A673 (cell line): ENCODE results near the gene LARP4. TPM values are rescaled to one million over a fixed set of nuclear protein-coding genes. Genes with fewer than 3 reads are reported as not detected.

Experiments used
- BruUV-seq: library from RNA; stranded (reverse); fragments of 400-500 nt; replicated peaks from 2 replicates; lab custom pipeline; 2021; lab: Mats Ljungman, UMichigan
- CTCF ChIA-PET: fragments of 300-600 bp; sonication (Branson Sonifier 250); formaldehyde crosslinking; loops from one replicate; lab custom pipeline; 2022; ENCODE audit warnings: antibody characterized with exemption; lab: Charles Lee
- POLR2A ChIA-PET: fragments of 300-600 bp; sonication (Branson Sonifier 250); formaldehyde crosslinking; loops from one replicate; lab custom pipeline; 2022; ENCODE audit warnings: antibody characterized with exemption; ENCODE audit not compliant: low non-redundant PET; lab: Charles Lee
- DNase-seq: peaks from one replicate; pipeline ENCODE4 v3.0.0-alpha.2; 2015; ENCODE audit warnings: low spot score
- H3K27ac ChIP-seq: fragments of 200-600 bp; sonication (generic); 2 replicates; pipeline ENCODE4 v1.5.1; 2016; ENCODE audit warnings: mixed run types, low read depth, mild to moderate bottlenecking, mixed read lengths, antibody characterized with exemption, low read length; ENCODE audit not compliant: poor library complexity, severe bottlenecking
- H3K27me3 ChIP-seq: fragments of 200-600 bp; sonication (generic); replicated peaks from 2 replicates; pipeline ENCODE4 v1.6.1; 2017; ENCODE audit warnings: mixed run types, low read depth, mild to moderate bottlenecking, mixed read lengths, antibody characterized with exemption, low read length; ENCODE audit not compliant: insufficient read depth, poor library complexity
- H3K36me3 ChIP-seq: fragments of 200-600 bp; sonication (generic); 2 replicates; pipeline ENCODE4 v1.6.1; 2016; ENCODE audit warnings: mixed run types, mild to moderate bottlenecking, mixed read lengths, antibody characterized with exemption, low read length; ENCODE audit not compliant: insufficient read depth, poor library complexity, severe bottlenecking
- H3K4me1 ChIP-seq: fragments of 200-600 bp; sonication (generic); 2 replicates; pipeline ENCODE4 v1.6.1; 2017; ENCODE audit warnings: mixed run types, mild to moderate bottlenecking, mixed read lengths, antibody characterized with exemption, low read length; ENCODE audit not compliant: insufficient read depth, poor library complexity, severe bottlenecking
- H3K4me3 ChIP-seq: fragments of 200-600 bp; sonication (generic); 2 replicates; pipeline ENCODE4 v1.5.1; 2016; ENCODE audit warnings: low read depth, mixed run types, mild to moderate bottlenecking, mixed read lengths, low read length; ENCODE audit not compliant: poor library complexity, severe bottlenecking
- H3K9me3 ChIP-seq: fragments of 200-600 bp; sonication (generic); 2 replicates; pipeline ENCODE4 v1.6.1; 2016; ENCODE audit warnings: mixed run types, low read depth, mild to moderate bottlenecking, mixed read lengths, antibody characterized with exemption, low read length; ENCODE audit not compliant: poor library complexity, severe bottlenecking
- CTCF ChIP-seq: fragments of 300-800, 200-600 bp; sonication (generic); conservative IDR thresholded peaks from 2 replicates; pipeline ENCODE4 v1.5.1; 2017; ENCODE audit warnings: low read depth, mild to moderate bottlenecking, antibody characterized with exemption, low read length, moderate library complexity, mixed read lengths
- EZH2 ChIP-seq: fragments of 200-600 bp; sonication (generic); IDR thresholded peaks from 2 replicates; pipeline ENCODE4 v1.6.1; 2017; ENCODE audit warnings: borderline replicate concordance, low read depth, mild to moderate bottlenecking, mixed read lengths, antibody characterized with exemption, low read length; ENCODE audit not compliant: poor library complexity, severe bottlenecking
- intact Hi-C: fragments of 100-400 bp; cut with micrococcal nuclease; formaldehyde crosslinking; loops from one replicate; pipeline ENCODE4 v1.10.0; 2022; ENCODE audit not compliant: unreplicated experiment
- total RNA-seq: library from RNA; stranded (reverse); gene quantifications from 2 replicates; pipeline ENCODE4 v1.2.3, GENCODE V29; 2021

Gene LARP4
- total RNA-seq, 1 experiment from 2014 or later, result 91.0 TPM

GRCh38 chr12:50523772-50524171 lies 123.1 kb downstream of the LARP4 start:
- BruUV-seq, result no TSS peak
- Histone ChIP-seq H3K4me3 (no peak overlapping the region), H3K9me3 (peaks cover 12% of the 10 kb centered on the region), H3K27ac (no peak overlapping the region), H3K36me3 (peaks cover 5% of the 10 kb centered on the region), H3K4me1 (peaks cover 42% of the 10 kb centered on the region), H3K27me3 (no peaks in the 10 kb centered on the region)
- DNase-seq, result no peak
- intact Hi-C loops, result no loop called here
- TF ChIP-seq EZH2 (no peak), CTCF (no peak)
- CTCF ChIA-PET, result no interaction called here
- POLR2A ChIA-PET, result no interaction called here

DNA sequence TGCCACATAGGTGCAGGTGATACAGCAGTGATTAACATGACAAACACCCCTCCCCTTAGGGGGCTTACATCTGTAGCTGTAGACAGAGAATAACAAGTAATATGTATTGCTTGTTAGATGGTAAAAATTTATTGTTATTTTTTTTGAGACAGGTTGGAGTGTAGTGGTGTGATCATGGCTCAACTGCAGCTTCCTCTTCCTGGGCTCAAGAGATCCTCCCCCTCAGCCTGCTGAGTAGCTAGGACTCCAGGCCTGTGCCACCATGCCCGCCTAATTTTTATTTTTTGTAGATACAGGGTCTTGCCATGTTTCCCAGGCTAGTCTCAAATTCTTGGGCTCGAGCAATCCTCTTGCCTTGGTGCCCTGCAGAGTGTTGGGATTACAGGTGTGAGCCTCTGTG lies 123.9 kb downstream of the LARP4 start:
- intact Hi-C loops, result no loop called here

DNA sequence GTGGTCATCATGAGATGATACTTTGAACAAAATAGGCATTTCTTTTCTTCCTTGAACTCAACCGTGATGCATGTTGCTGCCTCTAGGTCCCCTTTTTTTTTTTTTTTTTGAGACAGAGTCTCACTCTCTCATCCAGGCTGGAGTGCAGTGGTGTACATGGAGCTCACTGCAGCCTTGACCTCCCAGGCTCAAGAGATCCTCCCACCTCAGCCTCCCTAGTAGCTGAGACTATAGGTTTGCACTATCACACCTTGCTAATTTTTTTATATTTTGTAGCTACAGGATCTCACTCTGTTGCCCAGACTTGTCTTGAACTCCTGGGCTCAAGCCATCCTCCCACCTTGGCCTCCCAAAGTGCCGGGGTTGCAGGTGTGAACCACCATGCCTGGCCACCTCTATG lies 124.7 kb downstream of the LARP4 start:
- BruUV-seq, result no TSS peak
- no peak for TF ChIP-seq EZH2
- TF ChIP-seq CTCF, result no peak
- POLR2A ChIA-PET, result no interaction called here
- Histone ChIP-seq H3K4me1 (peaks cover 44% of the 10 kb centered on the region), H3K9me3 (peaks cover 12% of the 10 kb centered on the region), H3K27me3 (no peaks in the 10 kb centered on the region), H3K27ac (peak overlapping the region; percentile 68), H3K4me3 (no peak overlapping the region), H3K36me3 (peaks cover 5% of the 10 kb centered on the region)
- CTCF ChIA-PET, result no interaction called here
- intact Hi-C loops, result no loop called here
- no peak for DNase-seq

More for the DNA sequence above, 123.9 kb downstream of the LARP4 start:
- POLR2A ChIA-PET, result no interaction called here
- DNase-seq, result no peak
- Histone ChIP-seq H3K36me3 (peaks cover 5% of the 10 kb centered on the region), H3K9me3 (peaks cover 12% of the 10 kb centered on the region), H3K27me3 (no peaks in the 10 kb centered on the region), H3K4me1 (peaks cover 46% of the 10 kb centered on the region), H3K4me3 (no peak overlapping the region), H3K27ac (no peak overlapping the region)
- no TSS peak for BruUV-seq
- TF ChIP-seq EZH2 (no peak), CTCF (no peak)
- CTCF ChIA-PET, result no interaction called here
